HCT116 (cell line): Measurements from ENCODE around the gene ITPR1. TPM values are rescaled to one million over a fixed set of nuclear protein-coding genes. Genes with fewer than 3 reads are reported as not detected.

Experiments
- ATAC-seq: fragments of 200-7000 bp; cut with Tn5 transposase; 2 replicates; pipeline ENCODE4 v1.9.1; 2020; ENCODE audit warnings: mild to moderate bottlenecking, moderate library complexity
- BruUV-seq: library from RNA; stranded (reverse); fragments of 400-500 nt; replicated peaks from 2 replicates; lab custom pipeline; 2021; lab: Mats Ljungman, UMichigan
- CTCF ChIA-PET: fragments of 300-600 bp; sonication (Branson Sonifier 250); formaldehyde crosslinking; loops from one replicate; lab custom pipeline; 2021; ENCODE audit warnings: antibody characterized with exemption; lab: Charles Lee
- POLR2A ChIA-PET: fragments of 300-600, 350-600 bp; sonication (Branson Sonifier 250); formaldehyde crosslinking; loops from one replicate; lab custom pipeline; 2021; ENCODE audit warnings: antibody characterized with exemption; lab: Charles Lee
- RAD21 ChIA-PET, 2 experiments: fragments of 300-600 bp; sonication (Branson Sonifier 250); formaldehyde crosslinking; loops; one replicate each; lab custom pipeline; 2023; ENCODE audit warnings: low total read pairs in 2 of 2; ENCODE audit not compliant: uncharacterized antibody in 2 of 2, unreplicated experiment in 2 of 2, low non-redundant PET in 1 of 2; lab: Charles Lee
- DNase-seq: peaks from one replicate; pipeline ENCODE4 v3.0.0-alpha.2; 2010; ENCODE audit warnings: low read depth, low spot score
- H2AFZ ChIP-seq: fragments of 200-600 bp; shearing (Covaris generic), sonication (generic); 2 replicates; pipeline ENCODE4 v1.6.1; 2017; ENCODE audit warnings: low read depth, mixed run types, mixed read lengths, antibody characterized with exemption, low read length; ENCODE audit not compliant: poor library complexity, severe bottlenecking
- H3K27ac ChIP-seq: 2 replicates; pipeline ENCODE4 v1.5.1; 2012; ENCODE audit warnings: low read depth, low read length
- H3K27me3 ChIP-seq: fragments of 200-600 bp; sonication (generic); 2 replicates; pipeline ENCODE4 v1.6.1; 2016; ENCODE audit warnings: mixed run types, low read length, mixed read lengths; ENCODE audit not compliant: insufficient read depth
- H3K36me3 ChIP-seq, 2 experiments: fragments of 200-500 bp in 1 of 2; fragments of 200-600 bp in 1 of 2; sonication (Bioruptor generic) in 1 of 2; sonication (generic) in 1 of 2; 2 replicates each; pipeline versions ENCODE4 v1.5.1 to v1.6.1; 2014 to 2016; ENCODE audit warnings: low read length in 2 of 2, inconsistent platforms in 1 of 2, mixed read lengths in 1 of 2, mixed run types in 1 of 2; ENCODE audit not compliant: insufficient read depth in 2 of 2, control insufficient read depth in 1 of 2
- H3K4me1 ChIP-seq, 2 experiments: fragments of 200-600 bp in 1 of 2; sonication (generic) in 1 of 2; 2 replicates each; pipeline versions ENCODE4 v1.5.1 to v1.6.1; 2012 to 2017; ENCODE audit warnings: low read length in 2 of 2, inconsistent platforms in 1 of 2, mild to moderate bottlenecking in 1 of 2, mixed read lengths in 1 of 2, mixed run types in 1 of 2, moderate library complexity in 1 of 2; ENCODE audit not compliant: insufficient read depth in 2 of 2, control insufficient read depth in 1 of 2
- H3K4me2 ChIP-seq: fragments of 200-600 bp; sonication (generic); 2 replicates; pipeline ENCODE4 v1.6.1; 2017; ENCODE audit warnings: mixed run types, low read length, mixed read lengths
- H3K4me3 ChIP-seq, 2 experiments: fragments of 200-600 bp in 1 of 2; sonication (generic) in 1 of 2; replicated peaks in 1 of 2; 2 replicates each; pipeline ENCODE4 v1.5.1; 2011 to 2016; ENCODE audit warnings: low read length in 2 of 2, control low read depth in 1 of 2, low read depth in 1 of 2, mild to moderate bottlenecking in 1 of 2, mixed read lengths in 1 of 2, mixed run types in 1 of 2
- H3K79me2 ChIP-seq: fragments of 200-600 bp; sonication (generic); 2 replicates; pipeline ENCODE4 v1.6.1; 2017; ENCODE audit warnings: mild to moderate bottlenecking, mixed run types, low read length, moderate library complexity, mixed read lengths; ENCODE audit not compliant: insufficient read depth
- H3K9ac ChIP-seq: fragments of 200-600 bp; sonication (generic); 2 replicates; pipeline ENCODE4 v1.6.1; 2016; ENCODE audit warnings: low read length, mixed read lengths
- H3K9me2 ChIP-seq: fragments of 200-600 bp; sonication (generic), shearing (Covaris generic); 2 replicates; pipeline ENCODE4 v1.6.1; 2017; ENCODE audit warnings: mixed run types, mild to moderate bottlenecking, moderate library complexity; ENCODE audit not compliant: insufficient read depth
- H3K9me3 ChIP-seq, 2 experiments: fragments of 200-500 bp in 1 of 2; fragments of 200-600 bp in 1 of 2; sonication (Bioruptor generic) in 1 of 2; sonication (generic) in 1 of 2; 2 replicates each; pipeline ENCODE4 v1.6.1; 2014 to 2017; ENCODE audit warnings: low read length in 2 of 2, mixed read lengths in 2 of 2, inconsistent platforms in 1 of 2, low read depth in 1 of 2, mild to moderate bottlenecking in 1 of 2, mixed run types in 1 of 2, moderate library complexity in 1 of 2; ENCODE audit not compliant: control insufficient read depth in 1 of 2, insufficient read depth in 1 of 2
- H4K20me1 ChIP-seq: fragments of 200-600 bp; sonication (generic), shearing (Covaris generic); 2 replicates; pipeline ENCODE4 v1.6.1; 2017; ENCODE audit warnings: mixed run types, mild to moderate bottlenecking, moderate library complexity; ENCODE audit not compliant: insufficient read depth
- CBX3 ChIP-seq: IDR thresholded peaks from 2 replicates; pipeline ENCODE4 v1.6.1; 2012; ENCODE audit warnings: low read depth
- CTCF ChIP-seq, 3 experiments: fragments of 200-600 bp in 1 of 3; sonication (generic) in 1 of 3; IDR thresholded peaks in 2 of 3; conservative IDR thresholded peaks in 1 of 3; 2 replicates each; pipeline ENCODE4 v1.5.1; 2012 to 2017; ENCODE audit warnings: low read depth in 2 of 3, low read length in 2 of 3, antibody characterized with exemption in 1 of 3, borderline replicate concordance in 1 of 3, control low read depth in 1 of 3, mild to moderate bottlenecking in 1 of 3, mixed read lengths in 1 of 3, mixed run types in 1 of 3, moderate library complexity in 1 of 3; ENCODE audit not compliant: insufficient read depth in 1 of 3
- EGR1 ChIP-seq: IDR thresholded peaks from 2 replicates; pipeline ENCODE4 v1.6.1; 2012; ENCODE audit warnings: low read depth
- ELF1 ChIP-seq: IDR thresholded peaks from 2 replicates; pipeline ENCODE4 v1.6.1; 2012; ENCODE audit warnings: low read depth, borderline replicate concordance
- EZH2phosphoT487 ChIP-seq: fragments of 200-600 bp; IDR thresholded peaks from 2 replicates; pipeline ENCODE4 v1.6.1; 2018; ENCODE audit warnings: antibody characterized with exemption, borderline replicate concordance
- JUND ChIP-seq: IDR thresholded peaks from 2 replicates; pipeline ENCODE4 v1.6.1; 2012
- MAX ChIP-seq: IDR thresholded peaks from 2 replicates; pipeline ENCODE4 v1.6.1; 2012
- POLR2A ChIP-seq: IDR thresholded peaks from 2 replicates; pipeline ENCODE4 v1.7.0; 2011; ENCODE audit warnings: borderline replicate concordance; ENCODE audit not compliant: insufficient read depth, insufficient read length; ENCODE audit errors: extremely low read depth
- POLR2AphosphoS5 ChIP-seq: IDR thresholded peaks from 2 replicates; pipeline ENCODE4 v1.6.1; 2011; ENCODE audit warnings: mild to moderate bottlenecking, low read depth, low read length, moderate library complexity
- REST ChIP-seq: IDR thresholded peaks from 2 replicates; pipeline ENCODE4 v1.6.1; 2012; ENCODE audit warnings: low read depth
- SIN3A ChIP-seq: IDR thresholded peaks from 2 replicates; pipeline ENCODE4 v1.6.1; 2012; ENCODE audit warnings: low read depth
- SP1 ChIP-seq: IDR thresholded peaks from 2 replicates; pipeline ENCODE4 v1.6.1; 2012; ENCODE audit warnings: low read depth
- SRF ChIP-seq: IDR thresholded peaks from 2 replicates; pipeline ENCODE4 v1.6.1; 2012; ENCODE audit warnings: low read depth
- TCF7L2 ChIP-seq: IDR thresholded peaks from 2 replicates; pipeline ENCODE4 v1.7.0; 2011; ENCODE audit warnings: borderline replicate concordance, inconsistent platforms; ENCODE audit not compliant: insufficient read depth, insufficient read length; ENCODE audit errors: extremely low read depth
- ZBTB33 ChIP-seq: IDR thresholded peaks from 2 replicates; pipeline ENCODE4 v1.6.1; 2011; ENCODE audit warnings: mild to moderate bottlenecking, low read length, moderate library complexity; ENCODE audit not compliant: insufficient replicate concordance; ENCODE audit errors: extremely low read depth
- ZFX ChIP-seq: fragments of 450-650 bp; IDR thresholded peaks from 2 replicates; pipeline ENCODE4 v1.6.1; 2017
- intact Hi-C: fragments of 100-400 bp; cut with micrococcal nuclease; formaldehyde crosslinking; loops from 2 replicates; pipeline ENCODE4 v1.10.0; 2022
- total RNA-seq: library from RNA; stranded (reverse); gene quantifications from one replicate; pipeline ENCODE4 v1.2.1, GENCODE V29; 2021; ENCODE audit not compliant: unreplicated experiment

ITPR1 gene
- total RNA-seq, 1 experiment from 2014 or later = 9.2 TPM

- H3K9me3 ChIP-seq = peaks cover 4% of the 10 kb centered on the region in 2 experiments; a peak in 1 of 4 replicates
- H4K20me1 ChIP-seq = no peaks in the 10 kb centered on the region
- intact Hi-C loops = no loop called here
- no peak for TF ChIP-seq POLR2A
- no peak for TF ChIP-seq JUND
- no peak for TF ChIP-seq MAX
- TF ChIP-seq TCF7L2 = no peak
- TF ChIP-seq CBX3 = no peak
- TF ChIP-seq ELF1 = no peak
- TF ChIP-seq ZBTB33 = no peak
- no peak for TF ChIP-seq SRF
- no peak for TF ChIP-seq EGR1
- TF ChIP-seq EZH2phosphoT487 = no peak
- TF ChIP-seq REST = no peak
- TF ChIP-seq CTCF (IDR thresholded peaks at IDR 0.05 in 2 of 3, conservative IDR thresholded peaks at IDR 0.05 in 1 of 3; ENCODE audit: borderline replicate concordance in 1 of 3, insufficient read depth in 1 of 3, low read depth in 2 of 3, low read length in 2 of 3) = no peak
- no peak for TF ChIP-seq SP1
- TF ChIP-seq SIN3A = no peak
- TF ChIP-seq POLR2AphosphoS5 = no peak
- no peak for TF ChIP-seq ZFX
- H2AFZ ChIP-seq = no peak overlapping the region
- ChIA-PET CTCF (no interaction called here), POLR2A (no interaction called here), RAD21 (no interaction called here)
- ATAC-seq (no peak), DNase-seq (no peak)
- no peak overlapping the region for H3K27ac ChIP-seq
- H3K9me2 ChIP-seq = no peaks in the 10 kb centered on the region
- H3K4me3 ChIP-seq = no peak overlapping the region
- no peaks in the 10 kb centered on the region for H3K27me3 ChIP-seq
- no peak overlapping the region for H3K4me2 ChIP-seq
- H3K36me3 ChIP-seq = no peaks in the 10 kb centered on the region
- H3K9ac ChIP-seq = no peak overlapping the region
- no peaks in the 10 kb centered on the region for H3K79me2 ChIP-seq
- no TSS peak for BruUV-seq
- no peaks in the 10 kb centered on the region for H3K4me1 ChIP-seq
Measured at GRCh38 chr3:4771243-4771642, 278.1 kb downstream of the ITPR1 start.
